ENCODE data around the gene MLST8.

Gene MLST8, protein sequence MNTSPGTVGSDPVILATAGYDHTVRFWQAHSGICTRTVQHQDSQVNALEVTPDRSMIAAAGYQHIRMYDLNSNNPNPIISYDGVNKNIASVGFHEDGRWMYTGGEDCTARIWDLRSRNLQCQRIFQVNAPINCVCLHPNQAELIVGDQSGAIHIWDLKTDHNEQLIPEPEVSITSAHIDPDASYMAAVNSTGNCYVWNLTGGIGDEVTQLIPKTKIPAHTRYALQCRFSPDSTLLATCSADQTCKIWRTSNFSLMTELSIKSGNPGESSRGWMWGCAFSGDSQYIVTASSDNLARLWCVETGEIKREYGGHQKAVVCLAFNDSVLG

DNA sequence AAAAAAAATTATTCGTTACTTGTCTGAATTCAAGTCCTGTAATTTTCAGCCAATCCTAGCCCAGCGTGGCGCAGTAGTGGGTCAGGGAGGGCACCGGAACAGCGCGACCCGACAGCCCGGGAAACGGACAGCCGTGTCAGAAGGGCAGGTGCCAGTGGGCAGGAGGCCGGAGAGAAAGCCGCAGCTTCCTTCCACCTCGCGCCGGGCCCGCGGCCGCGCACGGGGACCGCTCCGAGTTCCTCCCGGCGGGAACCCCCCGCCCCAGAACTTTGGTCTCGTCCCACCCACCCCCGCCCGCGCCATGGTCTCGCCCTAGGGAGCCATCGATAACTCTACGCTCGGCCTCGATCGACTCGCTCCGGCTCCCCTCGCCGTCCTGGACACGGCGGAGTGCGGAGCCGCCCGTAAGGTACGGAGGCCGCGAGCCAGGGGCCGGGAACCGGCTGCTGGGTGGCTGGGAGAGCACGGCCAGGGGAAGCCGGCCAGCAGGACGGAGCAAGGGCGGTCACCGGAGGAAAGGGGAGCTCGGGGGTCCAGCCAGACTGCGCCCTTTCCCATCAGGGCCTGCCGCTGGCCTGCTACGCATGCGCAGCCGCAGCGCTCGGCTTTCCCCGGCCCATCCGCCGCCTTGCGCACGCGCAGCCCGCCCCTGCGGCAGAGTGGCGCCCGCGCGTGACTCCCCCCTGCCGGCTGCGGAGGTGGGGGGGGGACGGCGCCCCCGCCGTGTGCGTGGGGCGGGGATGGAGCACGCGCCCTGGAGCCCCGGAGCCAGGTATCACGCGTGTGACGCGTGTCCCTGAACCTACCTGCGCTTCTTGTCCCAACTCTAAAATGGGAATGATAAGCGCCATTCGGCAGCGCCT is at the start of gene MLST8:
Gene MLST8, plus strand, starts transcription at position 351 of the 863 bp plus-strand sequence. CDS start 632 bp downstream, outside the sequence.
- DNase-seq = peak; percentile 84

DNA sequence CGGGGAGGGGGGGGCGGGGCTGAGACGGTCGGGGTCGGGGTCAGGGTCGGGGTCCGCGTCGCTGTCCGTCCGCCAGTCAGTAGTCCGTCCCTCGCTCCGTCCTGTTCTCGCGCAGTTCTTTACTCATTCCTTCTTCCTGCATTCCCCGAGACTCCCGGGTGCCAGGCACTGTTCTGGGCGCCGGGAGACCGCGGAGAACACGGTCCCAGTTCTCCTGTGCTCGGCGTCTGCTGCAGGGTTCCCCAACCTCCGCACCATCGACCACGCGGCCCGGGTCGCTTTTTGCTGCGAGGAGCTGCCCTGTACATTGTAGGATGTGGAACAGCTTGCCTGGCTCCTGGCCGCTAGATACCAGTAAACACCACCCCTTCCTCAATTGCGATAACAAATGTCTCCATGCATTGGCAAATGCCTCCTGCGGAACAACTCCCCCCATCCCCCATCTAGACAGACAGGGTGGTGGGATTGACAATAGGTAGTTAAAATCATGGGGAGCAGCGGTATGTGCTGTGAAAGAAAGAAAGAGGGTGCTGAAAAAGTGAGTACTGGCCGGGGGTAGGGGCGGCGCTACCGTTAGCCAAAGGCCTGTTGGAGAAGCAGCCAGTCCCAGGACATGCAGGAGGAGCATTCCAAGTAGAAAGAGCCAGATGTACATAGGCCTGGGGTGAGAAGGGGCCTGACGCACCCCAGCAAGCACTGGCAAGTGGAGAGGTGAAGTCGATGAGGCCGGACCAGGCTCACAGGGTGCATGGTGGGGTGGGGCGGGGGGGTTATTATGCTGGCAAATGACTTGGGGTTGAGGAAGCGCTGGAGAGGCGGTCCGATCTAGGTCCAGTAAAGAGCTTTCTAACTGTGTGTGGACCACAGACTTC is 49.0 kb upstream of the MLST8 start:
- DNase-seq = no peak

DNA sequence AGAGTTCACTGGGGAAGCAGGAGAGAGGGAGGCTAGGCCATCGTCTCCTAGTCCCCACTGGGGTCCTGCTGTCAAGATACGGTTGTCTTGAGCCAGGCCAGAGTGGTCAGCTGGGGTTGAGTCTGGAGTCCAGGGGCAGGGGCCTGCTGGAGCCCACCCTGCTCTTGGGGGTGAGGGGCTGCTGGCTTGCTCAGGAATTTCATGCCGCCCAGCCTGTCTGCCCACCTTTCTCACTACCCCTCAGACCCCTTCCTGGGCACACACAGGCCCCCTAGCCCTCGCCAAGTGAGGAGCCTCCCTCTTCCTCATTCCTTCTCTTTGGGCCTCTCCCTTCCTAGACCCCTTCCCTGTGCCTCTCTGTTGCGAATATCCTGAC is 48.4 kb upstream of the MLST8 start:
- no peak for DNase-seq

DNA sequence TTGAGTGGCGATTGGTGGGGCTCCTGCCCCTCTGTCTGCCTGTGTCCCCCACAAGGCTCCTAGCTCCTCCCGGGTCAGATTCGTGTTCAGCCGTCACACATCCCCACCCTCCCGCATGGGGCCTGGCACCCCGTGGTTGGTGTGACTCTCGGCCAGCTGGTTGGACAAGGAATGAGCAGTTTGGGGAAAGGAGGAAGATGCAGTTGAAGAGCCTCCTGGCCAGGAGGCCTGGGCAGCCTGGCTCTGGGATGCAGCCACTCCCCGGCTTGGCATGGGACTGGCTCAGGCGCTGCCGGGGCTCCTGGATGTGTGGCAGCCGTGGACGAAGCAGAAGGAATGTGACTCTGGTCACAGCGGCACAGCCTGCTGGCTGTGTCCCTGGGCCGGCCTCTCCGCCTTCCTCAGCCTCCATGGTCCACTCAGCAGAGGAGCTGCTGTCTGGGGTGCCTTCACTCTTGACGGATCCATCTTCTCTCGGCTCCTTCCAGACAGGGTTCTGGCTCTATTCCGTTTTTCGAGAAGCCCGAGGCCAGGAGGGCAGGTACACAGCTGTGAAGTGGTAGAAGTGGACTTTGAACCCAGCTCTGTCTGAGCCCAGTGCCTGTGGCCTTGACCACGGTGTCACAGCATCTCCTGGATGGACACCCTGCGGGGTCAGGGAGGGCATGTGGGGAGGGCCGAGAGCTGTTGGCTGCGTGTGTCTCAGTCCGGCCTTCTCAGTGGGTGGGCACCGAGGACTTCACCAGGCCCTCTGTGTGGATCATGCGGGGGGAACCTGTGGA is 47.6 kb upstream of the MLST8 start:
- no peak for DNase-seq

DNA sequence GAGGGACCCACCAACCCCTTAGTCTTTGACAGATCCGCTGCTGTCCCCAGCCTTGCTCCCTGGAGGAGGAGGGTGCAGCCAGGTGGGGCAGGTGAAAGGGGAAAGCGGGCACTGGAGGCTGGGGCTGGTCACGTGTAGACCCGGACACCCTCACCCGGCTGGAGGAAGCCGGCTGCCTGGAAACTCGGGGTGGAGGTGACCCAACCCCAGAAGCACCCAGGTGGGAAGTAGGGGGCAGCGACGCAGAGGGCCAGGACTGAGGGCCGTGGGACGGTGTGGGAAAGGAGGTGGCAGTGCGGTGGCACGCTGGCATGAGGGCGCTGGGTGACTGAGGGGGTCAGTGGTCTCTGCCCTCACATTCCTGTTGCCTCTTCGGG is 47.0 kb upstream of the MLST8 start:
- DNase-seq = no peak

DNA sequence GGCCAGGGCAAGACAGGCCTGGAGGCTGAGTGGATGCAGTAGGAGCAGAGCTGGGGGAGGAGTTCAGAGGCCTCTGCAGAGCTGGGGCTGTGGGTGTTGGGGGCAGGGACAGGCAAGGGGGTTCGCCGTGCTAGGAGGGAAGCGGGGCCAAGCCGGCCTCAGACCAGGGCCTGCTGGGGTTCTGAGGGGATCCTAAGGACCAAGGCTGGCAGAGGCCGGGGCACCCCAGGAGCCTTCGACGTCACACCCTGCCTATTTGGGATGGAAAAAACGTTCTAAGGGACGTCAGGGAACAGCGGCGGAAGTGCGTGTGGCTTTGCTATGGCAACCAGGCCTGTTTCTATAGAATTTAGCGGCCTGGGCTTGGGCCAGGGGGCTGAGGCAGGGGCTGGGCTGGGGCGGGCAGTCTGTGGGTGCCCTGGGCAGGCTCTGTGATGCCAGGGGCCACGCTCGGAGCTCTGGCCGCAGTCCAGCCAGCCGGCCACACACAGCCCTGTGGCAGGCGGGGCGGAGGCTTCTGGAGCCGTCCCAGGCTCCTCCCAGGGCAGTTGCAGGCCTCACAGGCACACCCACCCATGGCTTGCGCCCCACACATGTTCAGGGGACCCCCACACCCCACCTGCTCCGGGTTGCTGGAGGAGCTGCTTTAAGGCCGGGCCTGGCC is 45.9 kb upstream of the MLST8 start:
- no peak for DNase-seq

DNA sequence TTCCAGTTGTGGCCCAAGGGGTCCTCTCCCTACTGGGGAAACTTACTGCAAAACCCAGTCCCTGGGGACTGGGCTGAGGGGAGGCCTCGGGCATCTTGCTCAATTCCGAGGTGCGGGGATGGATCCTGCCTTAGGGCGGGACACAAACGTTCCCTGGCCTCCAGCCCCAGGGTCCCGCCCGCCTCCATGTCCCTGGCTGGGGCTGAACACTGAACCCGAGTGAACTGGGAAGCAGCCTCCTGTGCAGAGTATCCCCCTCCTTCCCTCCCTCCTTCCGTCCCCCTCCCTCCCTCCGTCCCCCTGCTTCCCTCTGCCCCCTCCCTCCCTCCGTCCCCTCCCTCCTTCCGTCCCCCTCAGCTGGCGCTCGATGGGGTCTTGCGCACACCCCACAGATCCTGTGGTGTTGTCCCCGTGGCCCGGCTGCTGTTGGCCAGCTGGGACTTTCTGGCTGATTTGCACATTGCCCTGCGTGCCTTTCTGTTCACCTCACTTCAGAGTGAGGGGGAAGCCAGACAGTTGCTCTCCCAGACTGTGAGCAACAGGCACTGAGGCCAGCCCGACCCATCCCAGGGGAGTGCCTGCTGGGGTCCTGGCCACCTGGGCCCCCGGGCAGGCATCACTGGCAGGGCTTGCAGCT is 44.2 kb upstream of the MLST8 start:
- DNase-seq = no peak

DNA sequence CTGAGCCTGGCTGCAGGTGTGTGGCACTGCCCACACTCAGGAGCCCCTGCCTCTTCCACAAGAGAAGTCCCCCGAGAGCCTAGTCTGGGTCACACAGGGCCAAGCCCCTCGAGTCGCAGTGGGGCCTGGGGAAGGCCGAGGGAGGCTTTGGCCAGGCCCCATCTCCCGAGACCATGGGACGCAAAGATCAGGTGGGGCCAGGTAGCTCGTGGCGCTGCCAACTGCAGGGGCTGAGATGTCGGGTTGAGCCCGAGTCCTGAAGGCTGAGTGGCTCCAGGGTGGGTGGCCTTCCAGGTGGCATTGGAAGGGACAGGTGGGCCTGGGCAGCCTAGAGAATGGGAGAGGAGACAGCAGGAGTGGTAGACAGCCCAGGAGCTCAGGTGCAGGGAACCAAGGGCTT is 43.3 kb upstream of the MLST8 start:
- no peak for DNase-seq

DNA sequence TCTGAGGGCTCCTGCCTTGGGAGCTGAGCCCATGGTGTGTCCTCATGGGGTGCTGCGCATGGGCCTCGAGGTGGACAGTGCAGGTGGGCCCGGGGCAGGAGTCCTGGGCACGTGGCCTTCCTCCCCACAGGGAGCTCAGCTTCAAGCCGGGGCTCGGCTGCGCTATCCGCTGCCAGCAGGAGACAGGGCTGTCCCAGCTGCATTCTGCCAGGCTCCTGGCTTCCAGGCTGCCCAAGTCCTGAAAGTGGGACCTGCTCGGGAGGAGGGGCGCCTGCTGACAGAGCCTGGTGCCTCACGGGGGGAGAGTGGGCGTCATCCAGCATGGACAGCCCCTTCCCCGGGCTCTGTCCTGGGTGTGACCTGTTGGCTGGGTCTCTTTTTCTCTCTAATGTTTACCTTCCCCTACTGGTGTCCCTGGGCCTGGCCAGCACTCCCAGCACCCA is 42.6 kb upstream of the MLST8 start:
- no peak for DNase-seq

DNA sequence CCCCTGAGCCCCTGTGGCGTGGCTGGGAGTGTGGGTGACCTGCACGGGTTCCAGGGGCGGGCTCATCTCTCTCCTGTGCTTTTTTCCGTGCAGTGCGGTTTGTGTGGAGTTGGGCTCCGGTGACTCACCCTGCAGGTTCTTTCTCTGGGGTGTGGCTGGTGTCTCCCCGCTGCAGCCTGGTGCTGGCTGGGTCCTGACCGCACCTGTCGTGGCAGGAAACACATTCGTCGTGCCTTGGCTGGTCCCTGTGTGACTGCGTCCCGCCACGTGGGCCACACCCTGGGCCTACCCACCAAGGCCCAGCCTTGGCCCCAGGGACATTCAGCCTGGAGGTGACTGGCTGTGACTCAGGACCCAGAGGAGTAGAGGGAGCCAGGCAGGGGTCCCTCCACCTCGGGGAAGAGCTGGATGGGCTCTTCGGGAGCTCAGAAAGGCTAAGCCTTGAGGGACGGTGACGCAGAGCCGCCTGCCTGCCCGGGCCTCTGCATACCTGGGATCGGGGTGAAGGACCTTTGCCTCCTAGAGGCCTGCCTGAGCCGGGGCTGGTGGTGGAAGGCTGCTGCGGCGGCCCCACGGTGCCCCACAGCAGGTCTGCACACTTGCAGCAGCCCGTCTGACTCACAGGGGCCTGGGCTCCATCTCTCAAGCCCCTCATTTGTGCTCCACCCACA is 41.9 kb upstream of the MLST8 start:
- no peak for DNase-seq

DNA sequence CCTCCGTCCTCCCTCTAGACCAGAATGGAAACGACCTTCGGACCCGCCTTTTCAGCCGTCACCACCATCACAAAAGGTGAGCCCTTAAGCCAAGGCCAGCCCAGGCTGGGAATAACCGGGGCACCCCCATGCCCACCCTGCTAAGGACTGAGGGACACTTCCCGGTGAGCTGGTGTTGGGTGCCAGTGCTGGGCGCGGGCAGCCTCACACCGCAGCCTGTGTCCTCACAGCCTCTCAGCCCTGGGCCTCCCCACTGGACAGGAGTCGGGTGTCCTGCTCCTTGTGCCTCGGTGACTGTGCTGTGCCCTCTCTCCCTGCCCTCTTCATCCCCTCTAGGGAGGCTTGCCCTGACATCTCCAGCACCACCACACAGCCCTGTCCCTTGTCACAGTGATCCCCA is 39.4 kb upstream of the MLST8 start:
- no peak for DNase-seq

DNA sequence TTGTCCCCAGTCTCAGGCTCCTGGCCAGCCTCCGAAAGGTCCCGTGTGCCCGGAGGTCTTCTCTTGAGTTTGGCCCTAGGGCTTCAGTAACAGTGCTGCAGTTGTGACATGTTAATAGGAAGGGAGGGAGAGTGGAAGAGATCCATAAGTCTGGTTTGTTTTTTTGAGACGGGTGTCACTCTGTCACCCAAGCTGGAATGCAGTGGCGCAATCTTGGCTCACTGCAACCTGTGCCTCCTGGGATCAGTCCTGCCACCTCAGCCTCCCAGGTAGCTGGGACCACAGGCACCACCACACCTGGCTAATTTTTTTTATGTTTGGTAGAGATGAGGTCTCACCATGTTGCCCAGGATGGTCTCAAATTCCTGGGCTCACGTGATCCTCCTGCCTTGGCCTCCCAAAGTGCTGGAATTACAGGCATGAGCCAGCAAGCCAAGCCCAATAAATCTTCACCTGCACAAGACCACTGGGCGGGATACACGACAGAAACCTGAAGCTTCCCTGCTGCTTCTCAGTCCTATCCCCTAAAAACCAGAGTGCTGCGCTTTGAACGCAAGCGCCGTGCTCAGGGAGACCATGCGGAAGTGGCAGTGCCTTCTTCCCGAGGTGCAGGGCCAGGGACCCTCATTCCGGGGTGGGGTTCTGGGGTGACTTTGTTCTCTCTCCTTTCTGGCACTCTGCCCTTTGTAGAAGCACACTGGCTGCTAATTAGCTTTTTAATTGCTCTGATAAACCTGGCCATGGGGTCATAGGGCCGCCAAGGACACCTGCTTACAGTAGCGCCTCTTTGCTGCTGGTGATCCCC is 38.8 kb upstream of the MLST8 start:
- no peak for DNase-seq

DNA sequence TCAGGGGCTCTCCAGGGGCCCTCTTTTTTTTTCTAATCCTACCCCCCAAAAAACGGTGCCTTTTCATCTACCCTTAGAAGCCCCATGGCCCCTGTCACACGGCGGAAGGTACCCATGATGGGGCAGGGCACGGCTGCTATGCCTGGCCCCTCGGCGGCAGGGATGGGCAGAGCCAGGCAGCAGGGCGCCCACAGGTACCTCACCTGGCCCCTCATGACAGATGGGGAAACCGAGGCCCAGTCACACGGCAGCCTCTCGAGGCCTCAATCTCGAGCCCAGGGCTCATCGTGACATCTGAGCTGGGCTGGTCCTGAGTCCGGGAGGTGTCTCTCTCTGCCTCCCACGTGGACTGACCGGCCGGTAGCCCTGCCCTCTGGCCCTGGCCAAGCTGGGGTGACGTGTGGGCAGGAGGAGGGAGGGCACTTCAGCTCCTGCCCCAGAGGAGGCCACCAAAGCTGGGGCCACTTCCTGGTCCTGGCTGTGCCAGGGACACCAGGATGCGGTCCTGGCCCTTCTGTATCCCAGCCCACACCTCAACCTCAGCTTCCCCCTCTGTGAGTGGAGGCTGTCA is 38.1 kb upstream of the MLST8 start:
- no peak for DNase-seq

DNA sequence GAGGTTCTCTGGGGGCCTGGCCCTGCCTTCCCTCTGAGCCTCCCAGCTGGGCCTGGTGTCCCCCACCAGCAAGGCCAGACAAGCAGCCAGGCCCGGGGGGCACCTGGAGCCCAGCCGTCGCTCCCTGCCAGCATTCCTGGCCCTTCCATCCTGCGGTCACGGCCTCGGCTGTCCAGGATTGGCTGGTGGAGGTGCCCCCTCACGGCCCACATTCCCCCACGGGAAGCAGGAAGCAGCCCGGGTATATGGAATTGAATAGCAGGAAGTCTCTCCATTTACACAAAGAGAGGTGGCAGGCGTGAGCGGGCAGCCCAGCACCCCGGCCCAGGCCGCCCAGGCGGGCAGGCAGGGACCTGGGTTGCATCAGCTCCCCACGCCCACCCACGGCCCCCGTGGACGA is 35.2 kb upstream of the MLST8 start:
- no peak for DNase-seq

DNA sequence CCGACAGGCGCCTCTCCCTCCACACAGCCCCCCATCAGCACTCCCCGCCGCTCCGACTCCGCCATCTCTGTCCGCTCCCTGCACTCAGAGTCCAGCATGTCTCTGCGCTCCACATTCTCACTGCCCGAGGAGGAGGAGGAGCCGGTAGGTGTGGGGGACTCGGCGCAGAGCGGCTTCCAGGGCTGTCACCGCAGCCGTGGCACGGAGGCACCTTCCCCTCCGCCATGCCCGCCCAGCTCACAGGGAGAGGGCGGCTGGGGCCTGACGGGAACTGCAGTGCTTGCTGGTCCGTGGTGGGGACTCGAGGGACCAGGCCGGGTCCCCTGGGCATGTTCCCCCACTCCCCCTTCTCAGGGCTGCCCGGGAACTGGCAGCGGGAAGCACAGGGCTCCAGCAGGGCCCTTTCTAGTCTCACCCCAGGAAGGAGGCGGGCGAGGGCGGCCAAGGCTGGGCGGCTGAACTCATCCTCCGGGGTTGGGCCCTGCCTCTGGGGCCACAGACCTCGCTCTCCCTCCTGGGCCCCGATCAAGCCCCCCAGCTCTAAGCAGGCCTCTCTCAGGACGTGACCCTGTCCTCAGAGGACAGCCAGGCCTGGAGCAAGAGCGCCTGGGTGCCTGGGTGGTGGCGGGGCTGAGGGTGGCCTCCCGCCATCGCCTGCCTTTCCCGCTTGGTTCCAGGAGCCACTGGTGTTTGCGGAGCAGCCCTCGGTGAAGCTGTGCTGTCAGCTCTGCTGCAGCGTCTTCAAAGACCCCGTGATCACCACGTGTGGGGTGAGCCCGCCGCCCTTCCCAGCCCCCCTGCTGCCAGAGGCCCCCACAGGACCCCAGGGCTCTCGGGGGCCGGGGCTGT is 34.4 kb upstream of the MLST8 start:
- DNase-seq = no peak

DNA sequence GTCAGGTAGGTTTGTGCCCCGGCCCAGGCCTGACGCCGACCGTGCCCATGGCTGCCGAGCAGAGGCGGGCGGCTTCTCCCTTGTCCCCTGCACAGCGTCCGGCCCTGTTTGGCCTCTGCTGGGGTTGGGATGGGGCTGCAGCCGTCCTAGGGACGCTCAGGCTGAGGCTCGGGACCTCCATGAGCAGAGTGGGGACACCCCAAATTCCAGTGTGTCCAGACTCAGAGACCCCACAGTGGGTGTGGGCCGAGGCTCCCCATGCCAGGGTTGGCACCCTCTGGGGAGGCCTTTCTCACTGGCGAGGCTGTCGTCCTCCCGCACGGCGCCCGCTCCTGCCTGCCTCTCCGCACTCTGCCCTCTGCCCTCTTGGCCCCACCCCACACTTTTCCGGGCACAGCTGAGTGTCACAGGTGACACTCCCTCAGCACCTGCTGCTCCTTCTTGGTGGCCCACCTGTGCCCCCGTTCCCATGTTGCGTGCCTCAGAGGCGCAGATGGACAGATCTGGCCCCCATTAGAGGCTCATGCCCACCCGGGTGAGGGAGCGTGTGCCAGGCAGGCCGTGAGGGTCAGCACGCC is 33.6 kb upstream of the MLST8 start:
- DNase-seq = no peak

DNA sequence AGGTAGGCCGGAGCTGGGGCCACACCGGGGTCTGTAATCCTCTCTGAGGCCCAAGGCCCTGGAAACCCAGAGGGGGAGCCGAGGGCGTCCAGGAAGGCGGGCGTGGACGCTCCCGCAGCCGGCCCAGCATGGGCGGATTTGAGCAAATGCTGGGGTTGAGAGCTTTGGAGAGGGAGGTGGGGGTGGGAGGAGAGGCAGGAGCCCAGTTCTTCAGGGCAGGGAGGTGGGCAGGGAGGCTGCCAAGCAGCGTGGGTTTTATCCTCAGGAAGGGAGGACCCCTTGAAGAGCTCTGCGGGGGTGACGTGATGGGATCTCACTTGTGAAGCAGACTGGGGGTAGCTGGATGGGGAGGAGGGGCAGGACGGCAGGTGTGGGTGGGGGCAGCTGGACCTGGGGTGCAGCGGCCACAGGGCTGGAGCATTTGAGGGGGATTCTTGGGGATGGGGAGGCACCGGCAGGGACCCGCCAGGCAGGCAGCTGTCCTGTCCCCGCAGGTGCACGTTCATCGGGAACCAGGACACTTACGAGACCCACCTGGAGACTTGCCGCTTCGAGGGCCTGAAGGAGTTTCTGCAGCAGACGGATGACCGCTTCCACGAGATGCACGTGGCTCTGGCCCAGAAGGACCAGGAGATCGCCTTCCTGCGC is 32.4 kb upstream of the MLST8 start:
- DNase-seq = no peak

DNA sequence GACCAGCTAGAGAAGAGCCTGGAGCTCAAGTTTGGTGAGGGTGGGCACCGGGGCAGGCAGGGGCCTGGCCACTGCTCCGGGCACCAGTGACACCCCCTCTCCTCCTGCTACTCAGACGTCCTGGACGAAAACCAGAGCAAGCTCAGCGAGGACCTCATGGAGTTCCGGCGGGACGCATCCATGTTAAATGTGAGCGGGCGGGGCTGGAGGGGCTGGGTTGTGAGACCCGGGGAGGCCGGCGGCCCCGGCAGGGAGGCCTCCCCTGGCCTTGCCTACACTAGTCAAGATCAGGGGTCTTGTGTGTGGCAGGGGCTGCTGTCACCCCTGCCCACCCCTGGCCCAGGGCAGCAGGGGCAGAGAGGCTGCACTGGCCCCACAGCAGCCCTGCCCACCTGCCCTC is 31.9 kb upstream of the MLST8 start:
- DNase-seq = no peak

Measured in islet precursor cell (in vitro differentiated cells).